NCI-H2081 treated with DMSO at 0.1 percent for 48 hours (cell line): Measurements from ENCODE around the gene ERP27.

Experiments
- DNase-seq: peaks from one replicate; lab custom pipeline; 2025; lab: John Stamatoyannopoulos, UW

The ERP27 gene

GRCh38 chr12:14938301-14938700 is at the start of gene ERP27:
TSS of gene ERP27 (minus strand) at chr12:14938537. CDS start at chr12:14938508, 29 bp downstream.
- DNase-seq: no peak

DNA sequence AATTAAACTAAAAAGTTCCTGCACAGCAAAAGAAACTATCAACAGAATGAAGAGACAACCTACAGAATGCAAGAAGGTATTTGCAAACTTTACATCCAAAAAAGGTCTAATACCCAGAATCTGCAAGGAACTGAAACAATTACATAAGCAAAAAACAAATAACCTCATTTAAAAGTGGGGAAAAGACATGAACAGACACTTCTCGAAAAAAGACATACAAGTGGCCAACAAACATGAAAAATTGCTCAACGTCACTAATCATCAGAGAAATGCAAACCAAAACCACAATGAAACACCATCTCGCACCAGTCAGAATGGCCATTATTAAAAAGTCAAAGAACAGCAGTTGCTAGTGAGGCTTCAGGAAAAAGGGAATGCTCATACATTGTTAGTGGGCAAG is 49.7 kb upstream of the ERP27 start:
- DNase-seq: no peak

- no peak for DNase-seq
These were observed 48.1 kb upstream of the ERP27 start for GRCh38 chr12:14986449-14986848.

GRCh38 chr12:14984766-14985285 is 46.5 kb upstream of the ERP27 start:
- no peak for DNase-seq

DNA sequence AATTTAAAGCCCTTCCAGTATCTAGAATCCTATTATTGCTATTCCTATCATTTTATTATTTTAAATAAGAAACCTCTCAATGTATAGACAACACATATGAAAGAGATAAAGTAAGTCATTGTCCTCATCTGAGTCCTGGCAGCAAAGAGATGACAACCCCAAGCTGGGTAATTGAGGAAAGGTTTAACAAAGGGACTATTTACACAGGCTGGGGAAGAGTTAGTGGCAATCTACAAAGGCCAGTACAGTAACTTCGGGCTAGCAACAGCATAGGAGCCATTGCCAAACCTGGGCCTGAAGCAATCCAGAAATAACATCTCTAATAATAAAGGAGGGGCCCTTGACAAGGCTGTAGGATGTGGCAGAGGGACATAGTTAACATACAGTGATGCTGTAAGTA is 45.7 kb upstream of the ERP27 start:
- no peak for DNase-seq

GRCh38 chr12:14982991-14983390 is 44.7 kb upstream of the ERP27 start:
- no peak for DNase-seq

DNA sequence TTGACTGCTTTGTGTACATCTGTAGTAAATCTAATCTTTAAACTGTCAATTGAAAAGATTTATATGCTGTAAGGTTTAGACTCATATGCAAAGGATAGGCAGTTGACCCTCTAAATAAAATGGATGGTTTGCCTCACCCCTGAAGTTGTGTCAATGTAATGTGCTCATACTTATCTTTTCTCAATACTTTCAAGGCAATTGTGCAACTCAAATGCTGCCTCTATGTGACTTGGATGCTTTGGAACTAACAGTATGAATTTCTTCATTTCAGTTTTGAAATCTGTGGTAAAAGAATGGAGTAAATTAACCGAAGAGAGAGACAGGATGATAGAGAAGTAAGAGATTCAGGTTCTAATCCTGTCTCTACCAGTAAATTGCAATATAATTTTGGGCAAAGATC is 44.2 kb upstream of the ERP27 start:
- no peak for DNase-seq

DNA sequence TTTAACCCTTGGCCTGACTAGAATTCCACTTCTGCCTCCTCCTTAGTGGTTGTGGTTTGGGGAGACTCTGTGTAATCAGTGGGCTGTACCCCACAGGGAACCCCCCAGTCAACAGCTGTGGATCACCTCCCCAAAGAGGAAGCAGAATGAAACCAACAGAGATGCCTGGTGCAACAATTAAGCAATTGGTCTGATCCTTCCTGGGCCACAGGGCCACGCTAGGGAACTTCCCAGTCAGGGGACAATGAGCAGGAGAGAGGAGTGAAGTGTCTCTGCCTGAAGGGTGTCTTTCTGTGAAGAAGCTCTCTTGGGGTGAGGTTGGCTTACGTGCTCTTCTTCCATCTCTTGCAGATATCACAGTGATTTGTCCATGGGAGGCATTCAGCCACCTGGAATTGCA is 42.7 kb upstream of the ERP27 start:
- no peak for DNase-seq

DNA sequence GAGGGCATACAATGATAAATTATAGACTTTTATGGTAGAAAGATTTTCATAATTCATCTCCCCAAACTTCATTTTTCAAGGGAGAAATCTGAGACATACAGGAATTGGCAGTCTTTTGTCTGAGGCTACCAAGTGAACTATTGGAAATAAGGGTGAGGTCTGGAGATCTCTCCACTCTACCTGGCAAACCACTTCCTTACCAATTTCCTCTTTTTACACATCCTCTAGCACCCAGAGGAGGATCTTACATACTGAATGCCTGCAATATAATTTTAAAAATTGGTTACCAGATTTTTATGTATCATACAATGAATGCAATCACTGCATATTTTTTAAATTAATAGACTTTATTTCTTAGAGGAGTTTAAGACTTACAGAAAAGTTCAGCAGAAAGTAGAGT is 41.1 kb upstream of the ERP27 start:
- DNase-seq: no peak

DNA sequence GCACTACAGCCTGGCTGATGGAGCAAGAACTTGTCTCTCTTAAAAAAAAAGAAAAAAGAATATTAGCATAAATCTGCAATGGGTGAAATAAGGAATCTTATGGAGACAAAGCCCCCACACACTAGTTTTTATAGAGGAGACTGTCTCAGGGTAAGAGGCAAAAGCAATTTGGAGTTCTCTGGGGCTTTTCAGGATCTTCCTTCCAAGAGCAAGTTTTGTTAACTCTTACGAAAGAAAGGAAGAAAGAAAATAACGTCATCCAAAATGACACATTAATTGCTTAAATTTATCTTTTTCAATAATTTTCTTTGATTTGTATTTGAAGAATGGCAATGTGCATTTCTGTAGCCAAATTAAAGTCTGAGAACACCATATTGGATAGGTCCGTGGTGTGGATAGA is 38.3 kb upstream of the ERP27 start:
- no peak for DNase-seq

- DNase-seq: no peak
These were observed 37.1 kb upstream of the ERP27 start for GRCh38 chr12:14975457-14975856.

- DNase-seq: no peak
These were observed 36.3 kb upstream of the ERP27 start for GRCh38 chr12:14974633-14975032.

DNA sequence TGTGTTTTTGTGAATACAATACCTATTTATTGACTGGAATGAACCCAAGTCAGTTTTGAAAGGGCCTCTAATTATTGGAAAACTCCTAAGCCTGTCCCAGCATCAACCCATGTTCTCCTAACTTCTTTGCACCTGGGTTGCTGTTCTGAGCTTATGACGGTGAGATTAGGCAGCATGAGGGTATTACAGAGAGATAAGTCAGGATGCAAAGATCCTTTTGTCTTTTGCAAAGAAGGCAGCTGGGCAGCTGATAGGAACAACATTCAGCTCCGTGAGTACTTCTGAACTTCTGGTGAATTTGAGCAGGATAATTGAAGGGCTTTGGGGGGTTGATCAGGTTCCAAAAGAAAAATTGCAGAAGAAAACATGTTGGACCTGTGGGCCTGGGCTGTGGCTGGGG is 34.5 kb upstream of the ERP27 start, which contains the start of gene PDE6H:
Gene PDE6H (plus strand): TSS at position 227 of the 400 bp plus-strand sequence. CDS start 4,971 bp downstream, outside the sequence.
- DNase-seq: no peak

DNA sequence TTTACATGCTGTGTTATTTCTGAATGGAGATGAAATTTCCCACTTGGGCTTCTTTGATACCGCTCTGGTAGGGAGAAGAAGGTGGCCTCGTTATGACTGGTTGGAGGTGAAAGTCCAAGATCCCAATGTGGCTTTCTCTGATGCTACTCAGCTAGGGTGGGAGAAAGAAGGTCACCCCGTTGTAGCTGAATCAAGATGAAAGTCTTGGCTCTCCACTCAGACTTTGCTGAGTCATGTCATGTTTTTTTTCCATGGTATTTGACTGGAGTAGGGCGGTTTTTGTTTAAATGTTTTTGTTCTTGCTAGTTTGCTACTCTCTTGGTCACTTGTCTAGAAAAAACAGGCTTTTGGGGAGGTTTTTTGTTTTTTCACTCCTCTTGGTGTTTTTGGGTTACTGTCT is 32.1 kb upstream of the ERP27 start:
- no peak for DNase-seq

DNA sequence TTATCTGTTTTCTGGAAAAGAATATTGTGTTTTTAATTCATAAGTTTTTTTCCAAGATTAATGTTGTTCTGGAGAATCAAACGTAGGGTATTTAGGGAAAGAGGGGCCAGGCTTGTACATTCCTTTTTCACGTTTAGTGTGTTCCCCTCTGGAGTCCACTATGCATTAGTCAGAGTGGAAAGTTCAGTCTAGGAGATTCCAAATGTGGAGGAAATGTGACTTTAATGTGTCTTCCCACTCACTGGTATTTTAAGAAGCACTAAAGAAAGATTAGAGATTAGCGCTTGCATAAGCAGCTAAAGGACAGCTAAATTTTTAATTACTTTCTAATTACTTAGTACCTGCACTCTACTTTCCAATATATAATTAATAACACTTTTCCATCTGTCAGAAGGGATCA is 30.1 kb upstream of the ERP27 start:
- DNase-seq: no peak

- no peak for DNase-seq
These were observed 26.9 kb upstream of the ERP27 start for GRCh38 chr12:14965221-14965620.

DNA sequence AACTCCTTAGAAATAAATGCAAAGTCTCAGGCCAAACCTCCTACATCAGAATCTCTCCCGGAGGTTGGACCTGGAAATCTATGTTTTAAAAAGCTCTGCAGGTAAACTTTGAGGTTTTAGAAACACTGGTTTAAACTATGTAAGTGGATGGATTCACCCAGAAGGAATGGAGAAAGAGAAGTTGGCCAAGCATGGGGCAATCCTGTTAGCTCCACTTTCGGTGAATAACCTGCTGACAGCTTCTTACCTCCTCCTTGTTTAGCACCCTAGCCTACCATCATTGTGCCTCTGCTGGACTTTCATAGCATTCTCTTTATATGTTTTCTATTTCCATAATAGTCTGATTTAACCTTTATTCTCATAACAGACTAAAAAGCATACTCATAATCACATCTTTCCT is 26.1 kb upstream of the ERP27 start:
- DNase-seq: no peak

DNA sequence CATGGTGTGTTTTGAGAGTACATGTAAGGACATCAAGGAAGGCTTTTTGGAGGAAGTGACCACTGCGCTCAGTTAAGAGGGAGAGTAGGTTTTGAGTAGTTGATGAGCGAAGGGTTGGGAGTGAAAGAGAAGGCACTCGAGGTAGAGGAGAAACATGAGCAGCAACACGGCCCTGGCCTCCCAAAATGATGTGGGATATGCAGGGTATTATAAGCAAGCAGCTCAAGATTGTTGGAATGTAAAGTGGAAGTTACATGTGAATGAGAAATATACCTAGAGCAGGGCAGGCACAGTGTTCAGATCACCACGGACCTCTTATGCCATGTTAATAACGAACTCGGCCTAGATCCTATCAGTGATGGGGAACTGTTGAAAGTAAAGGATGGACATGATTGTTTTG is 25.2 kb upstream of the ERP27 start:
- no peak for DNase-seq

DNA sequence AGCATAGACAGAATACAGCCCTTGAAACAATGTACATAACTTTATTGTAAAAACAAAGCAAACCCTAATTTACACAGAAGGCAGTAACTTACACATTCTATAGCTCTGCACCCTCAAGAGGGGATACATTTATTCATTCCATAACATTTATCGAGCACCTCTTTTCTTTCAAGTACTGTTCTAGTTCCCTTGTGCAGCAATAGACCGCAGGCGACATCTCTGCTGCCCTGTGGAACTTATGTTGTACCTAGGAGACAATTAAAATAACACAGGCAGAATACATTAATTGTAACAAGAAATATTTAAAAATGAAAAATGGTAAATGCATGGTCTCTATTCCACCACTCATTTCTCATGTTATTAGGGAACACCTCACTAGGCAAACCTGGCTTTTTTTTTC is 24.5 kb upstream of the ERP27 start:
- no peak for DNase-seq

DNA sequence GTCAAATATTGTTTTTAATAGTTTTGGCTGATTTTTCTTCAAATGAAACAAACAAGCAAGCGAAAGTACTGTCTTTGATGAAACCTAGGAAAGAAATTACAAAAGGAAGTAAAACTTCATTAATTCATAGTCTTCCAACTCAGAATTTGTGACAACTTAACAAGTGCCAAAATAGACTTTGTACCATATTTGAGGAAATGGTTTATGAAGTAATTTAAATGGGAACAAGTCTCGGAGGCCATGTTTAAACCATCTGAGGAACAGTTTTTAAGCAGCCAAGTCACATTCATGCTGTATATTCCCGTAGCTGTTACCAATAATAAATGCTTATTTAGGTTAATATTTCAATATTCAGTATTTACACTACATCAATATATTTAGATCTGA is 23.8 kb upstream of the ERP27 start:
- DNase-seq: no peak

GRCh38 chr12:14961466-14962152 is 23.3 kb upstream of the ERP27 start, which contains the start of gene ARHGDIB:
TSS of gene ARHGDIB (minus strand) at chr12:14961601. CDS start at chr12:14950712, 10,889 bp downstream.
- no peak for DNase-seq

GRCh38 chr12:14960548-14961465 is 22.5 kb upstream of the ERP27 start:
- DNase-seq: no peak

- no peak for DNase-seq
These were observed 21.7 kb upstream of the ERP27 start for GRCh38 chr12:14959916-14960496.
